Measurements from ENCODE around the gene RAB44. TPM values are rescaled to one million over a fixed set of nuclear protein-coding genes. Genes with fewer than 3 reads are reported as not detected.
"Not testable (repeated sequence)": the region's sequence is repeated elsewhere in the genome, so short reads cannot be mapped to it uniquely, and the experiment has no call there.

The RAB44 gene
- total RNA-seq, 1 donor from 2014 or later: 0.06 TPM

GRCh38 chr6:36704961-36705577 is 7.4 kb downstream of the RAB44 start:
- DNase-seq (ENCODE audit: extremely low read depth, low read depth, low spot score): not testable (repeated sequence)

DNA sequence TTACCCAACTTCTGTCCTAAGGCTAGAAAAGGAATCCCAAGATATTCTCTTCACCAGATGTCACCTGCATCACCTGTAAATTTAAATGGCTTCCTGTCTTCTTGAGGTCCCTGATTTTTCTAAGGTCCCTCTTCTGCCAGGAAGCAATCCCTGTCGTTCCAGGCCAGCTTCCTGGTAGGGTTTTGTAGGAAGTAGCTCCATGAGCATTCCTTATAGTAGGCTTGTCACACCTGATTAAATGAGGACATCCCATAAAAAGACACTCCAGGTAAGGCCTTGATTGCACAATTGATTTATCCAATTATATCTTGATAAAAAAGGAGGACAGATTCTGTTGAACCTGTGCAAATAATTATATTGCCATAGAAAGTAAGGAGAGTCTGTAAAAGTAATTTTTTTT is 8.7 kb downstream of the RAB44 start:
- no peak for DNase-seq (ENCODE audit: extremely low read depth, low read depth, low spot score)

- no peak for DNase-seq (ENCODE audit: extremely low read depth, low read depth, low spot score)
Observed at GRCh38 chr6:36712816-36713215, 15.2 kb downstream of the RAB44 start.

- DNase-seq (ENCODE audit: extremely low read depth, low read depth, low spot score): no peak
Observed at GRCh38 chr6:36713846-36714245, 16.2 kb downstream of the RAB44 start.

DNA sequence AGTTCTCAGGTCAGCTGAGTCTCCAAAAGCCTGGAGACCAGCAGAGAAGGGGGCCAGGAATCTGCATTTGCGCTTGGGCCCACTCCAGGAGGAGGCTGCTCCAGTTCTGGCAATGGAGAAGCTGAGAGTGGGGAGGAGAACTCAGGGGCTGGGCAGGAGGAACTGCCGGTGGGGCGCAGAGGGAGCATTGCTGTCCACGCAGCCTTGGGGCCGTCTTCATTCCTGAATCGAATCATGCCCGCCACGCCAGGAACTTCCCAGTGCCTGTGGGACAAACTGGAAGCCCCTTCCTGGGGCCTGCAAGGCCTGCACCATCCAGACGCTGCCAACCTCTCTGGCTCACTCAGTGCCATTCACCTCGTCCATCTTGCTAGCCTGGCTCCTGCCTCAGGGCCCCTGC is 16.9 kb downstream of the RAB44 start:
- DNase-seq (ENCODE audit: extremely low read depth, low read depth, low spot score): no peak

GRCh38 chr6:36715469-36715868 is 17.8 kb downstream of the RAB44 start:
- no peak for DNase-seq (ENCODE audit: extremely low read depth, low read depth, low spot score)

DNA sequence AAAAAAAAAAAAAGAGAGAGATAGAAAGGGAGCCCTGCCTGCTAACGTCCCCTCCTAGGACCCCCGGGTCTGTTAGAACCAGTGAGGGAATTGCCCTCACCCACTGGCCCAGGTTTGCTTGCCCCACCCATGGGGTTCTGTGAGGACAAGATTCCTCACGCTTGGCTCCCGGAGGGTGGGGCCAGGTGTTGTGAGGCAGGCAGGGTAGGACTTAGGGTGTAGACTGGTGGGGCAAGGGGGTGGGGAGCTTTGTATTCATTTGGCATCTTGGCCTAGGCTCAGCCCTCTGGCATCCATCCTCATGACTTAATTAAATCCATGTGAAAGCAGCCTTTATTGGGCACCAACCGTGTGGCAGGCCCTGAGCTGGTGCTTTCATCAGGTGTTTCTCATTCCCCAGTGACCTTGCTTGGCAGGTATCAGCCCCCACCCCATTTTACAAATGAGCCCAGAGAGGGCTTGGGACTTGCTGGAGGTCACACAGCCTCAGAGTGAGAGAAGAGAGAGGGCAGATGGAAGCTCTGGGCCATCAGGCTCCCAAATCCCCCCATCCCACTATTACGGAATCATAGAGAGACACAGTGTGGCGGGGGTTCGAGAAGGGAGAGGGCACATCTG is 19.0 kb downstream of the RAB44 start:
- no peak for DNase-seq (ENCODE audit: extremely low read depth, low read depth, low spot score)

DNA sequence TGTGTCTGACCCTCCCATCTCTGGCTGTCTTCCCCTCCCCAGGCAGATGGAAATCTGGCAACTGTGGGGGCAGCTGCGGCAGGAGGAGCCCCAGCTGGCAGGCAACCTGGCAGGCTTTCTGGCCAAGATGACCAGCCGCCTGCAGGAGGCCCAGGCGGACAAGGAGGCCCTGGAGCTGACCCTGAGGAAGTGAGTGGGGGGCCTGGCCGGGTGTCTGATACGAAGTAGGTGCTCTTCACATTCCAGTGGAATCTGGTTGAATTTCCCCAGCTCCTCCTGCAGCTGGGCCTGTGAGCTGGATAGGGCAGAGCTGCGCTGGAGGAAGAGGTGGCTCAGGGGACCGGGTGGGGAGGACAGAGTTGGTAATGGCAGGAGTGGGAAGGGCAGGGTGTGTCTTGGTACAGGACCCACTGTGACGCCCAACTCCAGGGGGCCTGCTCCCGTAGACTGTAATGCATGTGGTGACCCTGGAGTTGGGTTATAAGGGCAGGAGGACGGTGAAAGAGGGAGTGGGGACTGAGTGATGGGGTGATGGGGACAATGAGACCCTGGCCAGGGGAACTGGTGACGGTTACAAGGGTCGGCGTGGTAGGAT is 19.7 kb downstream of the RAB44 start:
- DNase-seq (ENCODE audit: extremely low read depth, low read depth, low spot score): no peak

DNA sequence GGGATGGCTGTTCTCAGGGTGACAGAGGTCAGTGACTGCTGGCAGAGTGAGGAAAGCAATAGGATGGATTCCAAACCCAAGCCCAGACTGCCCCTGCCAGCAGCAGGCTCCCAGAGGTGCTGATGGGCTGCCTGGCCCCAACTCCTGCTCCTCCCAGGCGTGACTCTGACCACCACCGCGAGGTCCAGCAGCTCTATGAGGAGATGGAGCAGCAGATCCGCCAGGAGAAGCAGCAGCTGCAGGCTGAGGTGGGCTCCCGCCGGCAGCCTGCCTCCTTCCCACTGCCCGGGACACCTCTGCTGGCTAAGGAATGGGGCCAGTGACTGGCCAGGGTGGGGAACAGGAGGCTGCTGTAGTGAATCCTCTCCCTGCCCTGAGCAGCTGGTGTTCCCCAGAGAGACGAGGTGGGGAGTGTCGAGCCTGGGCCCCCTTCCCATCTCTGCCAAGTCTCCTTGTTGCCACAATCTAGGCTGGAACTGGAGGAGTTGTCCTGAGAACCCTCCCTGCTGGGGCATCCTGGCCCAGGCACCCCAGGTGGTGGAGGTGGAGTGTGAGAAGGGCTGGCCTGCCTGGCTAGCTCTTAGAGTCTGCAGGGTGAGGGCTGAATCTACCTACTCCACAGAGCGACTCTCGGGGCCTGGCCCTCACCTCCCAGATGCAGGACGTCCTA is 20.4 kb downstream of the RAB44 start:
- no peak for DNase-seq (ENCODE audit: extremely low read depth, low read depth, low spot score)

- DNase-seq (ENCODE audit: extremely low read depth, low read depth, low spot score): no peak
Observed at GRCh38 chr6:36718560-36718959, 20.9 kb downstream of the RAB44 start.

DNA sequence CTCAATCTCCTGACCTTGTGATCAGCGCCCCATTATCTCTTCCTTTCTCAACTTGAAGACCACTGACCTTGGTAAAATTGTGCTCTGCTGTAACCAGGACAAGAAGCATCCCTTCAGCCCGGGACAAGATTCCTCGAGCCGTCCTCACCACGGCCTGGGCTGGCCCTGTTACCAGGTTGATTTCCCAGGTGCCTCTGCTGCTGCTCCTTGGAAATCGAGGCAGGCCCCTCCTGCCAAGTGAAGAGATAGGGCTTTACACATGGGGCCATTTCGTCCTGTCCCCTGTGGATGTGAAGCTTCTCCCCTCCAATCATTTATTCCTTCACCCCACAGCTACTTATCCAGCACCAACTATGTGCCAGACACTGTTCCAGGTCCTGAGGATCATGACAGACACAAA is 21.5 kb downstream of the RAB44 start:
- DNase-seq (ENCODE audit: extremely low read depth, low read depth, low spot score): no peak

GRCh38 chr6:36720251-36721141 is 22.9 kb downstream of the RAB44 start:
- no peak for DNase-seq (ENCODE audit: extremely low read depth, low read depth, low spot score)

- no peak for DNase-seq (ENCODE audit: extremely low read depth, low read depth, low spot score)
Observed at GRCh38 chr6:36721369-36722140, 23.9 kb downstream of the RAB44 start.

GRCh38 chr6:36722365-36722764 is 24.7 kb downstream of the RAB44 start:
- no peak for DNase-seq (ENCODE audit: extremely low read depth, low read depth, low spot score)

DNA sequence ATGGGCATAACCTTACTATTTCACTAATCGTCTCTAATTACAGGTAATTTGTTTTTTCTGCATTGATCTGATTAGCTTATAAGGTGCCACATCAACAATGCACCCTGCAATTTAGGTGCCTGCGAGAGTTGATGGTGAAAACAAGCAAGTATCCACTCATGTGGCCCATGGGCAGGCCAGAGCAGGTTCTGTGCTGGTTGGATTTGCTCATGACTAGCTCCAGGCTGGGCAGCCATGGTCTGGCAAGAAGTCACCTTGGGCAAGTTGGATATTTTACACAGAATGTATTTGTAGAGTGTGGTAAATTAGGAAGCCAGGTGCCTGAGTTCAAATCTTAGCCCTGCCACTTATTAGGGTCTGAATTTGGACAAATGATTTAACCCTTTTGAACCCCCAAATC is 25.3 kb downstream of the RAB44 start:
- no peak for DNase-seq (ENCODE audit: extremely low read depth, low read depth, low spot score)

- DNase-seq (ENCODE audit: extremely low read depth, low read depth, low spot score): not testable (repeated sequence)
Observed at GRCh38 chr6:36723992-36724391, 26.4 kb downstream of the RAB44 start.

DNA sequence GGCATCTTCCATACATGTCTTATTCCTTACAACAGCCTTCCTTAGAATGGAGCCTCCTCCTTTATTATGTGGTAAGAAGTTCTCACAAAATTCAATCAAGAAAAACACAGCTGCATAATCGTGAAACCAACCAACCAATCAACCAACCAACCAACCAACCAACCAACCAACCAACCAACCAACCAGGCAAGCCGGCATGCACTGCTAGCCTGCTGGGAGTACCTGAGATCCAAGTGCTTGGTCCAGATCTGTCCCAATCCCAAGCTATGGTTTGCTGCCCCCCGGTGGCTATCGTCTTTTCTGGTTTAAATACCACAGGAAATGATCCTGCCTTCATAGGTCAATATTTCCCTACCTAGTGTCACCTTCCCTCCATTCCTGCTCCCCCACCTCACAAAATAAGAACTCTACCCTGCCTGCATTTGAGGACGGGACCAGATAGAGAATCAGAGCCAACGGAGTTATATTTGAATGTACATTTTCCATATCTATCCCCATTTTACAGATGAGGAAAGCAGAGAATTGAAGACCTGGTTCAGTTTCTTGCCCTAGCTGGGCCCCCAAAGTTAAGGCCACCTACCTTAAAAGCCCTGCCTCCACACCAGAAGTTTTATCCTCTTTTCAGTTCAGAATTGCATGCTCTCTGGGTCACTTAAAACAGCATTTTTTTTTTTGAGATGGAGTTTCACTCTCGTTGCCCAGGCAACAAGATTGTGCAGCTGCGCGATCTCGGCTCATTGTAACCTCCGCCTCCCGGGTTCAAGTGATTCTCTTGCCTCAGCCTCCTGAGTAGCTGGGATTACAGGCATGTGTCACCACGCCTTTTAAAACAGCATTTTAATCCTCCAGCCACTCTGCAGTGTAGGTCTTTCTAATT is 27.1 kb downstream of the RAB44 start:
- no peak for DNase-seq (ENCODE audit: extremely low read depth, low read depth, low spot score)

- no peak for DNase-seq (ENCODE audit: extremely low read depth, low read depth, low spot score)
Observed at GRCh38 chr6:36725581-36725980, 28.0 kb downstream of the RAB44 start.

DNA sequence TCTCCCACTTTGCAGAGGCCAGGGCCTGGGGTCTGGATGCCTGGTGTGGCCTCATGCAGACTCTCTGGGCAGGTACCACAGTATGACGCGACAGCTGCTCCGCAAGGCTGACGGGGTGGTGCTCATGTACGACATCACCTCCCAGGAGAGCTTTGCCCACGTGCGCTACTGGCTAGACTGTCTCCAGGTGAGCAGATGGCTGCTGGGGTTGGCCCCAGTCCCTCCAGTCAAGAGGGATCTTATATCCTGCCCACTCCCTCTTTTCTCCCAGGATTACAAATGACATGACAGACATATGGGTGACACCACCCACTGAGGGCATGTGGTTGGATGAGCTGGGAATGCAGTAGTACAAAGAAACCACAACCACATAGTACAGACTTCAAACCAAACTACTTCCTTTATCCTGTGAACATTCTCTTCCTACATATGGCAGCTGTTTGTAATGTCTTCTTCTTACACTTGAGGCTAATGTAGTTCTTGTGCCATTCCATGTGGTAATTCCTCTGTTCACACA is 29.9 kb downstream of the RAB44 start:
- DNase-seq (ENCODE audit: extremely low read depth, low read depth, low spot score): no peak
